Pons (tissue), 1 donor: ENCODE measurements around the gene RASL12.
A peak's percentile ranks its signal among the peaks of the same experiment; 100 is the strongest.
"Not testable (repeated sequence)": the region's sequence is repeated elsewhere in the genome, so short reads cannot be mapped to it uniquely, and the experiment has no call there.

Source experiments
- DNase-seq: peaks from one replicate; pipeline ENCODE4 v3.0.0-alpha.2; 2016; ENCODE audit warnings: low spot score

RASL12 gene

GRCh38 chr15:65028921-65029735 is 38.7 kb downstream of the RASL12 start, which contains the start of gene MTFMT:
MTFMT (minus strand) TSS chr15:65029639; CDS start chr15:65029613, 26 bp downstream.
- peak; percentile 87 for DNase-seq

GRCh38 chr15:65028338-65028737 is 39.5 kb downstream of the RASL12 start:
- DNase-seq: no peak

DNA sequence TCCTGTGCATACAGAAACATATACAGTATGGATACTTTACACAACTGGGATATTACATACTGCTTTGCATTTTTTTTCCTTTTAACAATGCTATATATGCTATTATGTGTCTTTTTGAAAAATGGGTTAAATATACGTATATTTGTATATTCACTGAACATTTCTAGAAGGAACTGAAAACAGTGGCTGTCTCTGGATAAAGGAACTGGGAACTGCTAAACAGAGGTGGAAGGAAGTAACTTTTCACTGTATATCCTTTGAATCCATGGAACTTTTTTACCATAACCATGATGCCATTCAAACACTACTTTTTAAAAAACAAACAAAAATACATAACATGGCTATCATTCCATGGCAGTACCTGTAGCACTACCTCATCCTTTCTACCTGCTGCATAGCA is 40.2 kb downstream of the RASL12 start:
- no peak for DNase-seq

DNA sequence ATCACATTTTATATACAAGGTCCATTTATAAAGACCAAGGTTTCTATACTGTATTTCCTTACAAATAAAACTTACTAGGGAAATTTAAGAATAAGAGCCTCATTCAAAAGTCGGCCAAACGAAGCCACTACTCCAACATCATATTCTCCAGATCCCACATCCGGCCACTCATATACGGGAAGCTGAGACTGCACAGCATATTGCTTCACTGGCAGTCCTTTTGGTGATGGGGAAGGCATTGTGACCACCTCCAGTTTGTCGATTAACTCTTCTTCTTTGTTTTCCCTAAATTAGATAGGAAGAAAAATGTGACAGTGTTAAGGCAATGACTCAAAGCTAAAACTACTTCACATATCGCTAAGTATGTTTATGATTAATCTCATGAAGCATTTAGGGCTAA is 41.0 kb downstream of the RASL12 start:
- DNase-seq: no peak

GRCh38 chr15:65021488-65021887 is 46.3 kb downstream of the RASL12 start:
- DNase-seq: no peak

- no peak for DNase-seq
Observed at GRCh38 chr15:65020419-65020818, 47.4 kb downstream of the RASL12 start.

DNA sequence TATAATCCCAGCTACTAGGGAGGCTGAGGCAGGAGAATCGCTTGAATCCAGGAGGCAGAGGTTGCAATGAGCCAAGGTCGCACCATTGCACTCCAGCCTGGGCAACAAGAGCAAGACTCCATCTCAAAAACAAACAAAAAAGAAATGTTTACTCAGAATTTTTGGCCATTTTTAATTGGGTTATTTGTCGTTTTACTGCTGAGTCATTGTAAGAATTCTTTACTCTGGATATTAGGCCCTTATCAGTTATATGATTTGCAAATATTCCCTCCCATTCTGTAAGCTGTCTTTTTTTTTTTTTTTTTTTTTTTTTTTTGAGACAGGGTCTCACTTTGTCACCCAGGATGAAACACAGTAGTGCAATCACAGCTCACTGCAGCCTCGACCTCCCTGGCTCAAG is 56.6 kb downstream of the RASL12 start:
- not testable (repeated sequence) for DNase-seq

GRCh38 chr15:65008983-65009382 is 58.8 kb downstream of the RASL12 start:
- DNase-seq: no peak

GRCh38 chr15:65006876-65007275 is 60.9 kb downstream of the RASL12 start:
- DNase-seq: no peak

DNA sequence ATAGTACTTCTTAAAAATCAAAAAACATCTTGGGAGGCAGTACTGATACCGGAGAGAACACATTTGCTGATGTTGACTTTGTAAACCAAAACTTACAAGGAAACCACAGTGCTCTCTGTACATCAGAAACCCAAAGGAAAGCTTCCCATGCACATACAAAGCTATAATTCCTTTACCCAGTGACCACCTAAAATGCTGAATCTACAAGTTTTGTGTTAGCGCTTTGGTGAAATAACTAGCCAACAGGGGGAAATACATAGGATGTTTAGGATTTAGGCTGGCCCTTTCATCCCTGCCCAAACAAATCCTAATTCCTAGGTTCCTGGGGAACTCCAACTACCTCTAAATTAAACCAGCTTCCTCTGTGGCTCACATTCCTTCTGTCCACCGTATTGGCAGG is 62.8 kb downstream of the RASL12 start:
- DNase-seq: no peak
